Testis (tissue), 2 donors: Measurements from ENCODE around the gene PTGS1.

Source experiments
- CTCF ChIP-seq, 3 experiments: fragments of 450-650 bp in 2 of 3; fragments of 200-600 bp in 1 of 3; sonication (generic) in 1 of 3; IDR thresholded peaks; one replicate each; pipeline ENCODE4 v1.5.1; 2016 to 2019; ENCODE audit warnings: antibody characterized with exemption in 3 of 3, mild to moderate bottlenecking in 2 of 3, moderate library complexity in 1 of 3
- POLR2A ChIP-seq: fragments of 450-650 bp; IDR thresholded peaks from one replicate; pipeline ENCODE4 v1.6.1; 2017; ENCODE audit warnings: antibody characterized with exemption, mild to moderate bottlenecking, moderate library complexity

GRCh38 chr9:122396614-122397148 is 25.9 kb downstream of the PTGS1 start:
- no peak for TF ChIP-seq CTCF (IDR thresholded peaks at IDR 0.05)
- no peak for TF ChIP-seq POLR2A
